PC-3 (cell line): ENCODE results near the gene TUBB2B. TPM values are rescaled to one million over a fixed set of nuclear protein-coding genes. Genes with fewer than 3 reads are reported as not detected.

Experiments
- ATAC-seq: fragments of 200-7000 bp; cut with Tn5 transposase; 2 replicates; pipeline ENCODE4 v1.9.1; 2020; ENCODE audit warnings: mild to moderate bottlenecking, moderate library complexity
- BruUV-seq: library from RNA; stranded (reverse); fragments of 400-500 nt; replicated peaks from 2 replicates; lab custom pipeline; 2021; lab: Mats Ljungman, UMichigan
- CTCF ChIA-PET: fragments of 300-600 bp; sonication (Branson Sonifier 250); formaldehyde crosslinking; loops from one replicate; lab custom pipeline; 2022; ENCODE audit warnings: antibody characterized with exemption; lab: Charles Lee
- POLR2A ChIA-PET: fragments of 300-600 bp; sonication (Branson Sonifier 250); formaldehyde crosslinking; loops from one replicate; lab custom pipeline; 2022; ENCODE audit warnings: antibody characterized with exemption; ENCODE audit not compliant: unreplicated experiment; lab: Charles Lee
- DNase-seq: peaks from one replicate; pipeline ENCODE4 v3.0.0-alpha.2; 2015
- H2AFZ ChIP-seq: fragments of 300-600 bp; sonication (generic); 2 replicates; pipeline ENCODE4 v1.6.0; 2016; ENCODE audit warnings: antibody characterized with exemption, low read length
- H3F3A ChIP-seq: fragments of 300-600 bp; sonication (generic); one replicate; pipeline ENCODE4 v1.6.0; 2017; ENCODE audit warnings: antibody characterized with exemption, low read length, control low read depth, mild to moderate bottlenecking; ENCODE audit not compliant: unreplicated experiment
- H3K27ac ChIP-seq: fragments of 300-600 bp; sonication (generic); 2 replicates; pipeline ENCODE4 v1.5.1; 2016; ENCODE audit warnings: mild to moderate bottlenecking, low read length
- H3K27me3 ChIP-seq: fragments of 300-600 bp; sonication (generic); 2 replicates; pipeline ENCODE4 v1.6.1; 2016; ENCODE audit warnings: low read length, mixed read lengths
- H3K36me3 ChIP-seq: fragments of 300-600 bp; sonication (generic); 2 replicates; pipeline ENCODE4 v1.6.1; 2016; ENCODE audit warnings: low read depth, mixed run types, low read length, mixed read lengths
- H3K4me1 ChIP-seq: fragments of 300-600 bp; sonication (generic); 2 replicates; pipeline ENCODE4 v1.5.1; 2016; ENCODE audit warnings: low read length; ENCODE audit not compliant: insufficient read depth
- H3K4me2 ChIP-seq: fragments of 300-600 bp; sonication (generic); 2 replicates; pipeline ENCODE4 v1.6.0; 2016; ENCODE audit warnings: low read length
- H3K4me3 ChIP-seq: fragments of 300-600 bp; sonication (generic); 2 replicates; pipeline ENCODE4 v1.5.1; 2016; ENCODE audit warnings: mild to moderate bottlenecking, low read length, mixed read lengths
- H3K79me2 ChIP-seq: fragments of 300-600 bp; sonication (generic); 2 replicates; pipeline ENCODE4 v1.6.1; 2017; ENCODE audit warnings: low read length, mixed read lengths
- H3K9ac ChIP-seq: fragments of 300-600 bp; sonication (generic); 2 replicates; pipeline ENCODE4 v1.6.0; 2016; ENCODE audit warnings: mild to moderate bottlenecking, low read length
- H3K9me2 ChIP-seq: fragments of 300-600 bp; sonication (generic); replicated peaks from 2 replicates; pipeline ENCODE4 v1.6.1; 2016; ENCODE audit warnings: mixed run types, low read length, mixed read lengths
- H3K9me3 ChIP-seq: fragments of 300-600 bp; sonication (generic); 2 replicates; pipeline ENCODE4 v1.6.1; 2016; ENCODE audit warnings: low read length, mixed read lengths
- H4K20me1 ChIP-seq: fragments of 300-600 bp; sonication (generic); 2 replicates; pipeline ENCODE4 v1.6.1; 2016; ENCODE audit warnings: low read length, mixed read lengths
- CTCF ChIP-seq: fragments of 300-600 bp; sonication (generic); conservative IDR thresholded peaks from 2 replicates; pipeline ENCODE4 v1.5.1; 2017; ENCODE audit warnings: antibody characterized with exemption, low read depth, mild to moderate bottlenecking, low read length
- EZH2 ChIP-seq: fragments of 300-600 bp; sonication (generic); IDR thresholded peaks from one replicate; pipeline ENCODE4 v1.6.1; 2017; ENCODE audit warnings: antibody characterized with exemption, mild to moderate bottlenecking, low read length; ENCODE audit not compliant: unreplicated experiment
- EZH2phosphoT487 ChIP-seq: fragments of 300-600 bp; sonication (generic); IDR thresholded peaks from 2 replicates; pipeline ENCODE4 v1.6.1; 2018; ENCODE audit warnings: mild to moderate bottlenecking, antibody characterized with exemption, low read length, borderline replicate concordance
- intact Hi-C: fragments of 100-400 bp; cut with micrococcal nuclease; formaldehyde crosslinking; loops from 2 replicates; pipeline ENCODE4 v1.9.0; 2023
- total RNA-seq: library from RNA; depleted of rRNA; stranded (reverse); fragments of >200 nt; gene quantifications from 2 replicates; pipeline ENCODE4 v1.2.3, GENCODE V29; 2014

TUBB2B gene
- total RNA-seq, 1 experiment from 2014 or later = 6.5 TPM

- peaks cover 18% of the 10 kb centered on the region for H3K27me3 ChIP-seq
- H3K79me2 ChIP-seq = no peaks in the 10 kb centered on the region
- H3K4me2 ChIP-seq = no peak overlapping the region
- H3K9me2 ChIP-seq = no peaks in the 10 kb centered on the region
- no peak overlapping the region for H3K4me3 ChIP-seq
- no peaks in the 10 kb centered on the region for H3K9me3 ChIP-seq
- no peaks in the 10 kb centered on the region for H4K20me1 ChIP-seq
- ChIA-PET POLR2A (no interaction called here), CTCF (no interaction called here)
- no peaks in the 10 kb centered on the region for H3K36me3 ChIP-seq
- H3K27ac ChIP-seq = no peak overlapping the region
- DNase-seq (no peak), ATAC-seq (no peak)
- no peak overlapping the region for H2AFZ ChIP-seq
- intact Hi-C loops = no loop called here
- no peaks in the 10 kb centered on the region for H3F3A ChIP-seq
- H3K9ac ChIP-seq = no peak overlapping the region
- H3K4me1 ChIP-seq = no peaks in the 10 kb centered on the region
- TF ChIP-seq EZH2phosphoT487 (no peak), CTCF (no peak), EZH2 (no peak)
- no TSS peak for BruUV-seq
Measured at GRCh38 chr6:3235486-3235885, 8.0 kb upstream of the TUBB2B start.

GRCh38 chr6:3233904-3234303, 6.5 kb upstream of the TUBB2B start:
- ChIA-PET CTCF (no interaction called here), POLR2A (no interaction called here)

More at GRCh38 chr6:3233904-3234303, 6.5 kb upstream of the TUBB2B start:
- no TSS peak for BruUV-seq
- Histone ChIP-seq H3K9me3 (no peaks in the 10 kb centered on the region), H3K9me2 (no peaks in the 10 kb centered on the region), H3K4me1 (peaks cover 11% of the 10 kb centered on the region), H3K27ac (no peak overlapping the region), H3F3A (no peaks in the 10 kb centered on the region), H3K9ac (no peak overlapping the region), H3K4me2 (no peak overlapping the region), H2AFZ (no peak overlapping the region), H3K27me3 (peaks cover 34% of the 10 kb centered on the region), H4K20me1 (no peaks in the 10 kb centered on the region), H3K4me3 (no peak overlapping the region), H3K36me3 (no peaks in the 10 kb centered on the region), H3K79me2 (no peaks in the 10 kb centered on the region)
- TF ChIP-seq EZH2 = no peak
- TF ChIP-seq CTCF = no peak
- no peak for TF ChIP-seq EZH2phosphoT487
- intact Hi-C loops = no loop called here
- no peak for DNase-seq
- no peak for ATAC-seq
